Measurements from ENCODE around the gene PCMTD2. TPM values are rescaled to one million over a fixed set of nuclear protein-coding genes. Genes with fewer than 3 reads are reported as not detected.

PCMTD2 gene
- total RNA-seq, 2 donors from 2014 or later: 25.1 to 27.0 TPM

DNA sequence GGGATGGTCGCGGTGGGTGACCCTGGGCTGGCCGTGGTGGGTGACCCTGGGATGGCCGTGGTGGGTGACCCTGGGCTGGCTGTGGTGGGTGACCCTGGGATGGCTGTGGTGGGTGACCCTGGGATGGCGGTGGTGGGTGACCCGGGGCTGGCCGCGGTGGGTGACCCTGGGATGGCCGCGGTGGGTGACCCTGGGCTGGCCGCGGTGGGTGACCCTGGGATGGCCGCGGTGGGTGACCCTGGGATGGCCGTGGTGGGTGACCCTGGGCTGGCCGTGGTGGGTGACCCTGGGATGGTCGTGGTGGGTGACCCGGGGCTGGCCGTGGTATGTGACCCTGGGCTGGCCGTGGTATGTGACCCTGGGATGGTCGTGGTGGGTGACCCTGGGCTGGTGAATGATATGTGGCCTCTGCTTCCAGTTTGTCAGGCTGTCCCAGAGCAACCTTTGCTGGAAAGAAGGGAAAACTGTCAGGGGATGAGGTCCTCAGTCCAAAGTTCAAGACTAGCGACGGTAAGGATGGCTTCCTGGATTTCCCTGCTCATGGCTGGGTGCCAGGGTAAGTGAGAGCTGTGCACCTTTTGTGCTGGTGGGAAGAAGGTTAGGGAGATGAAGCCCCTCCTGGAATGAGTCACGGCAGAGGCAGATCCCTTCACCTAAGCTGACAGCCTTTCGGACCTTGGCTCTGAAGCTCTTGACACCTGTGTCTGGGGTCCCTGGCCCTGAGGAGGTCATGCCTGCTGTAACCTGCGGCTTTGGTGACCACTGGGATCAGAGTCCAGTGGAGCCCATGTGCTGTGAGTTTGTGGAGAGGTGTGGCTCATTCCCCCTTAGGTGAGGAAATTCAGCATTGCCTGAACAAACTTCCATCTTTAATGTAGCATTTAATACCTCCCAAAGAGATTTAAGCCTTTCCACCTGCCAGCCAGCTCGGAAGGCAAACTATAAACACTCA lies 19.1 kb upstream of the PCMTD2 start:
- intact Hi-C loops (cut with DNase I): no loop called here
- peak; percentile 38 for DNase-seq (ENCODE audit: low spot score)

GRCh38 chr20:64237316-64237715 lies 18.2 kb upstream of the PCMTD2 start:
- intact Hi-C loops (cut with DNase I): no loop called here
- peak; percentile 58 for DNase-seq (ENCODE audit: low spot score)

GRCh38 chr20:64238115-64238825 lies 17.3 kb upstream of the PCMTD2 start:
- peak; percentile 35 for DNase-seq (ENCODE audit: low spot score)
- intact Hi-C loops (cut with DNase I): no loop called here

GRCh38 chr20:64238851-64239387 lies 16.6 kb upstream of the PCMTD2 start:
- peak; percentile 60 for DNase-seq (ENCODE audit: low spot score)
- intact Hi-C loops (cut with DNase I): no loop called here

DNA sequence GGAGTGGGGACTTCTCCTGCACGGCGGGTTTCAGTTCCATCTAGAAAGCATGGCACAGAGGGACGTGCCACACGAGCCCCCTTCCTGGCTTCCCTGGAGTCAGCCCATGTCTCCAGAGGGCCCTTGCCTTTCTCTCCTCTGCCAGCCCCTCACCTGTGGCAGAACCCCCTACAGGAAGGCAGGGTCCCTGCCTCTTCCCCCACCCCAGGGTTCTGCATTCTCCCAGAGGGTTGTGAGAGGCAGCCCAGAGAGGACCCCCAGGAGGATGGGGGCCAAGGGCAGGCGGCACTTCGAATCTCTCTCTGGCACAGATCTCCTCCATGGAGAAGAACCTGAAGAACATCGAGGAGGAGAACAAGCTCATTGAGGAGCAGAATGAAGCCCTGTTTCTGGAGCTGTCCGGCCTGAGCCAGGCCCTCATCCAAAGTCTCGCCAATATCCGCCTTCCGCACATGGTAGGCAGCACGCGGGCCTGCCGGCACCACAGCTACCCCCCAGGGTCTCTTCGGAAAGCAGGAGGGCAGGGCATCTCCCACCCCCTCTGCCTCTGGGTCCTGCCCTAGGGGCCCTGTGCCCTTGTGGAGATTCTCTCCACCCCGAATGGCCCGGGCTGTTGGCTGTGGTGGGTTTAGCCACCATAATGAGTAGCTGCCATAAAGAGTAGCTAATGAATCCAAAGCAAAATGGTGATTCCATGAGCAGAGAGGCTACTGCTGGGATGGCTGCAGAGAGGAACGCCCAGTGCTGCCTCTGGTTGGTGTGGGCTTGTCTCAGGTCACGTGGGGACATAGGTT lies 15.9 kb upstream of the PCMTD2 start:
- intact Hi-C loops (cut with DNase I): no loop called here
- peak; percentile 71 for DNase-seq (ENCODE audit: low spot score)

DNA sequence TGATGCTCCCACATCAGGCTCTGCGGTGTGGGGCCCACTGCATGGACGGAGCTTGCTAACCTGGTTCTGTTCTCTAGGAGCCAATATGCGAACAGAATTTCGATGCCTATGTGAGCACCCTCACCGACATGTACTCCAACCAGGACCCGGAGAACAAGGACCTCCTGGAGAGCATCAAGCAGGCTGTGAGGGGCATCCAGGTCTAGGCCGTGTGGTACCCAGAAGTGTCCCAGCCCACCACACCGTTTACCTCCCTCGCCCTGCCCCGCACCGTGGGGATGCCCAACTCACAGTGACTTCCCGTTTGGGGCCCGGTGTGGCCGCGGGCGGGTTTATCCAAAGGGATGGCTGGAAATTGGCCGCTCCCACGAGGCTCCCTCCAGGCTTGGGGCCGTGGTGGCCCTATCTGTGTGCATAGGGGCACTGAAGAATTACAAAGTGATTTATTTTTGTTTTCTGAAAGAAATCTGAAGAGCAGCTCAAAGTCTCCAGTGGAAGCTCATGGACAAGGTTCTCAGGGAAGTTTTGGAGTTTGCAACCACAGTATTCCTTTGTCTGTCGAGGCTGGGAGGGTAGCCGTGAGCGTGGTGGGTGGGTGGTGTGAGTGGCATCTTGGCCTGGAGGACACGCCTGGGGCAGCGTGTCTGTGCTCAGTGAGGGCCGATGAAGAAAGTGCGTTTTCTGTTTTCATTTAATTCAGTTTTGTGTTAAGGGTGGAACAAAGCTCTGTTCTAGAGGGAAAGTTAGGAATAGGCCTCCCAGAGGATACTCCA lies 15.1 kb upstream of the PCMTD2 start:
- DNase-seq (ENCODE audit: low spot score): peak; percentile 58
- intact Hi-C loops (cut with DNase I): no loop called here

DNA sequence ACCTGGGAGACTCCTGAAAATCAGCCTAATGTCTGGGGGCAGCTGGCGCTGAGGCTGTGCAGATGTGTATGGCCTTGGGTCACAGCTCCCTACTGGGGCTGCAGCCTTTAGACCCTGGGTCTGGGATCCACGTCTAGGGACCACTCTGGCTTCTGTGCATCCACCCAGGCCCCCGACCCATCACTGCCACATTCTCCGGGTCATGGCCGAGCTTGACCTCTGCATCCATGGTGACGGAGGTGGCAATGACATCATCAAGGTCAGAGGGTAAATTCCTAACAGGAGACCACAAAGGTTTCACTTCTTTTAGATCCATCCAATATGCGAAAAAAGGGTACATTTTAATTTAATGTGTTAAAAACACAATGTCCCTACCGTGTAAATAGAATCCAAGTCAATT lies 14.5 kb upstream of the PCMTD2 start:
- intact Hi-C loops (cut with DNase I): no loop called here
- DNase-seq (ENCODE audit: low spot score): peak; percentile 37

DNA sequence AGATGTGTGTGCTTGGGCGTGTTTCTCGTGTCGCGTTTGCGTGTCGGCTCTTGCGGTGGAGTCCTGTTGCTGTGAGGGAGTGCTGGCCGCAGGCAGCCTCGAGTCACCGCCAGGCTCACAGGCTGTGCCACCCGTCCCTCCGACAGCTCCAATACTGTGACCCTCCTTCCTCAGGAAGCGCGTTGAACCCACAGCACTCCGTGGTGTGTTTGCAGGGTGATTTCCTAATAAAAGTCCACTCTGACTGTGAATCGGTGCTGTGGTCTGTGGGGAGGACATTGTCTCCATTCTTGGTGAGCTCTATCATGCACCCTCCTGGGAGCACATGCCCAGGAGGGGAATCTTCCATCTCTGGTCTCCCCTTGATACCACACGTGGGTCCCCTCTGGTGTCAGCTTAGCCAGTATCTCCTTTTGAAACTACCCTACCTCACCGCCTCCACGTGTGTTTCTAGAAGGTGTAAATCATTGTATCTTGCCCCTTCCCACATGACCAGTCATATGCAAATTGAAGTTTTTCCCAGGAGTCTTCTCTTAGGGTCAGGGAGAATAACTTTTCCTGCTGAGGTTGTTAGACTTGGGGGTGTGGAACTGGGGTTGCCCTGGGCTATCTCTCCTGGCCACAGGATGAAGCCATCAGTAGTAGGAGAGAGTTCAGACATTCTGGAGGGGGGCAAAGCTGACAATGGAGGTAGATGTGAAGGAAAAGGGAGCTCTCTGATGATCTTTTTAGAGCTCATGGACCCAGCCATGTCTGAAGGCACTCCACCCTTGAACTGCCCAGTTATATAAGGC lies 13.3 kb upstream of the PCMTD2 start:
- DNase-seq (ENCODE audit: low spot score): peak; percentile 20
- intact Hi-C loops (cut with DNase I): no loop called here

- DNase-seq (ENCODE audit: low spot score): peak; percentile 38
- intact Hi-C loops (cut with DNase I): no loop called here
Measured at GRCh38 chr20:64242797-64243475, 12.6 kb upstream of the PCMTD2 start.

DNA sequence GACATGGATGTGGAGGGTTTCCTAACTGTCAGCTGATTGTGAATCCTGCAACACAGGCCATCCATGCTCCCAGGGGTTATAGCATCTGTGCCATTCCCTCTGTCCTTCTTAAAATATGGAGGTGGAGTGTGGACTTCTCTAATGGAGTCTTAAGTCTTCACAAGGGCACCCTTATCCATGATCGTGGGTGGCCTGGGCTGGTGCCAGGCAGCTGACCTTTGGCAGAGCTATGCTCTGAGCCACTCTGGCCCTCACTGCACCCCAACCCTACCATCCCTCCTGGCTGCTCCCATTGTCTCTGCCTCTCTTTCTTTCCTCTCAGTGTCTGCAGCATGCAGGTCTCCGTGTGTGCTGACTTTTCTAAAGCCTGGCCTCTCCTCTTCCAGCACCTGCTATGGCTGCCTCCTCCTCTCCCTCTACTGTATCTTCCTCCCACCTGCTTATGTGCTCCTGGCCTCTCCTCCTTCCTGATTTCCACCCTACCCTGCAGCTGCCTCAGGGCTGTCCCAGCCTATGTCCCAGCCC lies 11.2 kb upstream of the PCMTD2 start:
- DNase-seq (ENCODE audit: low spot score): peak; percentile 32
- intact Hi-C loops (cut with DNase I): no loop called here

DNA sequence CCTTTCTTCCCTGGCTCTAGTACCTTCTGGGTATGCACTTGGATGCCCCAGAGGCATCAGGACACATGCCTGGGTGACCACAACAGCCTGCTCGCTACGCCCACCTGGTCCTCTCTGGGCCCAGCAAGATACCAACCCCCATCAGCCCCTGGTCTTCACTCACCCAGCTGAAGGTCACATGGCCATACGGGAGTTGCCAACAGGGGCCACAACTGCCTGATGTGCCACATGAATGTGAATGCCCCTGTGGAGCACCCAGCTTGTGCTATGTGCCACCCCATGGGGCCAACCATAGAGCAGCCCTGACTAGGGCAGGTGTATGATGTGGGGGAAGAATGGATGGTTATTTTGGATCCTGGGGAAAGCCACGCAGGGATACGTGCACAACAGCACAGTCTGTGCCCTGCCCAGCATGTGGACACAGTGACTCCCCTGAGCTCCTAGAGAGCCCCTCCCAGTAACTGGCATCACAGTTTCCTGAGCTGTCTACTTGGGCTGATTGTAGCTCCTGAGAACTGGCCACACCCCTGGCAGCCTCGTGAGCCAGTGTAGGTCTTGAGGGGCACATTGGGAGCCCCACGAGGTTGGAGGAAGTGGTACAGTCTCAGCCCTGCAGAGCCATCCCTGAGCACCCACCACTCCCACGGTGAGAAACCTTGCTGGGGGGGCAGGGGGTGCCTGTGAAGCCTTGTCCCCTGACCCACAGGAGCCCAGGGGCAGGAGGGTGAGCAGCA lies 10.5 kb upstream of the PCMTD2 start:
- peak; percentile 67 for DNase-seq (ENCODE audit: low spot score)
- intact Hi-C loops (cut with DNase I): no loop called here

- DNase-seq (ENCODE audit: low spot score): peak; percentile 38
- intact Hi-C loops (cut with DNase I): no loop called here
Measured at GRCh38 chr20:64245746-64246595, 9.6 kb upstream of the PCMTD2 start.

DNA sequence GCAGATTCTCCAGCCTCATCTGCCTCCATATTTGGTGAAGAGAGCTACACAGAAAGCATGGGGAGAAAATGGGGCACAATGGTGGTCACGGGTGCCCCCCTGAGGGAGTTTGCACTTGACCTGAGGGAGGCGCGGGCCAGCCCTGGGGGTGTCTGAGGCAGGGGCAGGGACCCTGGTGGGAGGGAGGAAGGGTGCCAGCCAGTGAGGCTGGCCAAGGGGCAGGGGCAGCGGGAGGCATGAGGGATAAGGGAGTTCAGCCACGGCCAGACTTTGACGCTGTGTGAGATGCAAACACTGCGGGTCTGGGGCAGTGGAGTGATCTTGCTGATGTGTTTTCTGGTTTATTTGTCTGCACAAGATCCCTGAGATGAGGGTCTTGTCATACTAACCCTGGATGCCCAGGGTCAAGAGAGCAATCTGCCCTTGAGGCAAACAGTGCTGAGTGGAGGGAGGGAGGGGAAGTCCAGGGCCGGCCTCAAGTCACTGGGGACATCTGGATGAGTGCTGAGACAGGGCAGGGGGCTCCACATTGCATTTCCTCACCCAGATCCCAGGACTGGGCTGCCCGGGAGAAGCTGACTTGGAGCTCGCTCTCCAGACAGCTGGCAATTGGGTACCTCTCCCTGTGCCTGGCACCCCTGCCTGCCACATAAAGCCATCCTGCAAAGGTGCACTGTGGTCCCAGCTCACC lies 8.8 kb upstream of the PCMTD2 start:
- intact Hi-C loops (cut with DNase I): no loop called here
- DNase-seq (ENCODE audit: low spot score): peak; percentile 35

GRCh38 chr20:64247307-64247618 lies 8.3 kb upstream of the PCMTD2 start:
- DNase-seq (ENCODE audit: low spot score): peak; percentile 69
- intact Hi-C loops (cut with DNase I): no loop called here

Data from posterior vena cava (tissue), 2 donors.